ENCODE results near the gene FAM171A1. TPM values are rescaled to one million over a fixed set of nuclear protein-coding genes. Genes with fewer than 3 reads are reported as not detected.
"Not testable (repeated sequence)": the region's sequence is repeated elsewhere in the genome, so short reads cannot be mapped to it uniquely, and the experiment has no call there.

FAM171A1 gene
- 10 to 100 TPM; 28.7 to 42.1 TPM for total RNA-seq
- polyA plus RNA-seq (ENCODE audit: insufficient read length in 2 of 2) = 10 to 100 TPM; 70.8 to 74.9 TPM
- long read RNA-seq, donor 1, transcript FAM171A1-201 (8 exons, 3,952 nt) = major isoform, 17 of 22 reads
- long read RNA-seq, donor 1, partial matches to known transcripts = 5 of 22 reads
- long read RNA-seq, donor 1, other reads (novel, unspliced or antisense) = 0 of 22 reads
- long read RNA-seq, donor 2, transcript FAM171A1-201 (8 exons, 3,952 nt) = major isoform, 5 of 5 reads
- long read RNA-seq, donor 2, partial matches to known transcripts = 0 of 5 reads
- long read RNA-seq, donor 2, other reads (novel, unspliced or antisense) = 0 of 5 reads
- long read RNA-seq, donor 3, partial matches to known transcripts = 28 of 31 reads
- long read RNA-seq, donor 3, other reads (novel, unspliced or antisense) = 0 of 31 reads
- long read RNA-seq, donor 4, transcript FAM171A1-201 (8 exons, 3,952 nt) = major isoform, 7 of 7 reads
- long read RNA-seq, donor 4, partial matches to known transcripts = 0 of 7 reads
- long read RNA-seq, donor 4, other reads (novel, unspliced or antisense) = 0 of 7 reads

DNA sequence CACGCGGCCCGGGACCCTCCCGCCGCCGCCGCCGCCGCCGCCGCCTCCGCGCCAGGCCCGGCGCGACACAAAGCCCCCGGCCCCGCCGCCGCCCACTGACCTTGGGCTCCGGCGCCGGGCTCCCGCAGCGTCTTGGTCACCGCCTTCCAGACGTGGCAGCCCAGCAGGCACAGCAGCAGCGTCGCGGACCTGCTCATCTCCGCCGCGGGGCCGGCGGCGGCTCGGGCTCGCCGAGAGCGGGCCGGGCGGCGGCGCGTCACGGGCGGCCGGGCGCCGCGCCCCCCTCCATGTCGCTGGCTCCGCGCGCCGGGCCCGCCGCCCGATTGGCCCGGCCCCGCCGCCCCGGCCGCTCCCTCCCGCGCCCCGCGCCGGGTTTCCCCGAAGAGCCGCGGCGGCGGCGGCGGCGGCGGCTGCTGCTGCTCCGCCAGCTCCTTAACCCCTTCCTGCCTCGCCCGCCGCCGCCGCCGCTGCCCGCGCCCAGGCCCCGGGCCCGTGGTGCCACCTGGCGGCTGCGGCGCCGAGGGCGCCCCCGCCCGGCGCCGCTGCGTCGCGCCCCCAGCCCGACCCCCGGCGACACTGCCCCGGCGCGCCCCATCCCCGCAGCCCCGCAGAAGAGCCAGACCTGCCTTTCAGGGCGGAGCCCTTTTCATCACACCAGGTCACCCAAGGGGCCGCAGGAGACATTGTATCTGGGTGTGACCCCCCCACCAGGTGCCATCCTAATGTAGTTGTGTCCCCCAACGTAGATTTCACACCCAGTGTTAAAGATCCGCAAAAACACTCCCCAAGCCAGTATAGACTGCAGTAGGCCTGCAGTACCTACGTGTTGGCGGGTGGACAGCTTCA lies at the start of gene FAM171A1:
TSS of gene FAM171A1 (minus strand) at position 434 of the 846 bp plus-strand sequence. CDS start at position 197, 237 bp downstream.
- Histone ChIP-seq H3K27me3 (ENCODE audit: control insufficient read depth, insufficient read depth, low read length) (no peaks in the 10 kb centered on the region), H3K36me3 (ENCODE audit: control insufficient read depth, insufficient read depth, low read length) (no peaks in the 10 kb centered on the region), H3K27ac (ENCODE audit: low read depth, low read length) (peak within 1 kb of the TSS; percentile 75), H3K4me3 (ENCODE audit: low read depth, low read length) (peak within 1 kb of the TSS; percentile 65), H3K9me3 (ENCODE audit: control insufficient read depth, insufficient read depth, low read length) (no peaks in the 10 kb centered on the region), H3K4me1 (ENCODE audit: control insufficient read depth, insufficient read depth, low read length) (peaks cover 5% of the 10 kb centered on the region)
- DNase-seq (ENCODE audit: low read depth in 4 of 6, low spot score in 6 of 6) = peak in 4 of 6 donors; percentile 59 to 90 (median 76)
- WGBS (ENCODE audit: insufficient coverage) = under 1% methylated on average over 111 of the region's 115 CpGs

DNA sequence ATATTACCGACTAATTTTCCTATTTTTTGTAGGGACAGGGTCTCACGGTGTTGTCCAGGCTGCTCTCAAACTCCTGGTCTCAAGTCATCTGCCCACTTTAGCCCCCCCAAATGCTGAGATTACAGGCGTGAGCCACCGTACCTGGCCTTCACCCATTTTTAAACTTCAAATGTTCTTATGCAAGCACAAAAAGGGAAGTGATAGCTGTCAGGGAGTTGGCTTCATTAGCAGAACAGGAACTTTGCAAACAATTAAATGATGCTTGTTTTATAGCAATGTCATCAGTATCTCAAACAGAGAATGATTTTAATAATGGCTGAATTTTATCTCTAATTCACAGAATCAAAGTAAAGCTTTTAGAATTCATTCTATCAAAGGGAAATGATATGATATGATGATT lies 49.8 kb upstream of the FAM171A1 start:
- Histone ChIP-seq H3K27me3 (ENCODE audit: control insufficient read depth, insufficient read depth, low read length) (no peaks in the 10 kb centered on the region), H3K9me3 (ENCODE audit: control insufficient read depth, insufficient read depth, low read length) (peaks cover 1% of the 10 kb centered on the region), H3K4me3 (ENCODE audit: low read depth, low read length) (no peak overlapping the region), H3K4me1 (ENCODE audit: control insufficient read depth, insufficient read depth, low read length) (no peaks in the 10 kb centered on the region), H3K27ac (ENCODE audit: low read depth, low read length) (no peak overlapping the region), H3K36me3 (ENCODE audit: control insufficient read depth, insufficient read depth, low read length) (no peaks in the 10 kb centered on the region)
- no peak for DNase-seq (ENCODE audit: low read depth in 4 of 6, low spot score in 6 of 6)
- WGBS (ENCODE audit: insufficient coverage) = 100% methylated on average over 2 of the region's 4 CpGs

DNA sequence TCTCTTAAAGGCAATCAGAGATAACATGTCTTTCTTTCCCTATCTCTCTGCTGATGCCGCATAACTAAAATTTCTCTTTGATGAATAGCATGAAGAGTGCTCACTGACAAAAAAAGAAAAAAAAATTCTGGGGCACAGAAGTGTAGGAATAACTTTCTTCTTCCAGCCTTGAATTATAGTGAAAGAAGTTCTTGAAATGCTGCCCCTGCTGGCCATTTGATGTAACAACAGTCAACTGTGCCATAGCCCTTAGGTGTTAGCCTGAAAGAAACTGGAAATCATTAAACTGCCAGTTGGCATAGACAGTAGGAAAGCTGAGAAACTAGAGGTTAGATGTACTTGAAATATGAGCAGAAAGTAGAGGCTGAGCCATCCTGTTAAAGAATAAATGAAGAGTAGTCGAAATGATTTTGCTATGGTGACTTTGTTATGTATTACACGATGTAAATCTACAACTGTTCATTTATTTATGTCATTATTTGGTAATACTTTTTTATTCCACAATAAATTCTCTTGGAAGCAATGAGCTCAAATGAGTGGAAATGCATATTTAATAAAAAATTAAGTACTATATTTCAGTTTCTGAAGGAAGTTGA lies 48.3 kb upstream of the FAM171A1 start:
- H3K36me3 ChIP-seq (ENCODE audit: control insufficient read depth, insufficient read depth, low read length) = no peaks in the 10 kb centered on the region
- DNase-seq (ENCODE audit: low read depth in 4 of 6, low spot score in 6 of 6) = peak in 2 of 6 donors; percentile 65 to 75
- H3K9me3 ChIP-seq (ENCODE audit: control insufficient read depth, insufficient read depth, low read length) = peaks cover 1% of the 10 kb centered on the region
- H3K27me3 ChIP-seq (ENCODE audit: control insufficient read depth, insufficient read depth, low read length) = no peaks in the 10 kb centered on the region
- no peaks in the 10 kb centered on the region for H3K4me1 ChIP-seq (ENCODE audit: control insufficient read depth, insufficient read depth, low read length)
- WGBS (ENCODE audit: insufficient coverage) = no CpG with 5 or more reads among the region's 3 CpGs
- no peak overlapping the region for H3K27ac ChIP-seq (ENCODE audit: low read depth, low read length)
- H3K4me3 ChIP-seq (ENCODE audit: low read depth, low read length) = no peak overlapping the region

DNA sequence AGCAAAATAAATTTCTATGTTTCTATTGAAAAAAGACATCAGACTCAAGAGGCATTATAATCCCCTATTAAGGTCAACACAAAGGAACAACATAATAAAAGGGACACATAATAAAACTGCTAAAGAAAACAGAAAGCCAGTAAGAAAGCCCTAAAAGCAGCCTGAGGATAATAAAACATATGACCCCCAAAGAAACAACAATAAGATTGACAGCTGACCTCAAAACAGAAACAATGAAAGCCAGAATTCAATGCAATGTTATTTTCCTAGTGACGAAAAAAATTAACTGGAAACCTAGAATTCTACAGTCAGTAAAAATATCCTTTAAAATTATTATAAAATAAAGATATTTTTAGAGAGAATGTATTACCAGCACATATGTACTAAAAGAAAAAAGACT lies 44.9 kb upstream of the FAM171A1 start:
- WGBS (ENCODE audit: insufficient coverage) = no CpG with 5 or more reads among the region's 1 CpG
- Histone ChIP-seq H3K9me3 (ENCODE audit: control insufficient read depth, insufficient read depth, low read length) (no peaks in the 10 kb centered on the region), H3K4me3 (ENCODE audit: low read depth, low read length) (no peak overlapping the region), H3K27ac (ENCODE audit: low read depth, low read length) (no peak overlapping the region), H3K4me1 (ENCODE audit: control insufficient read depth, insufficient read depth, low read length) (no peaks in the 10 kb centered on the region), H3K27me3 (ENCODE audit: control insufficient read depth, insufficient read depth, low read length) (no peaks in the 10 kb centered on the region), H3K36me3 (ENCODE audit: control insufficient read depth, insufficient read depth, low read length) (no peaks in the 10 kb centered on the region)
- DNase-seq (ENCODE audit: low read depth in 4 of 6, low spot score in 6 of 6) = no peak

DNA sequence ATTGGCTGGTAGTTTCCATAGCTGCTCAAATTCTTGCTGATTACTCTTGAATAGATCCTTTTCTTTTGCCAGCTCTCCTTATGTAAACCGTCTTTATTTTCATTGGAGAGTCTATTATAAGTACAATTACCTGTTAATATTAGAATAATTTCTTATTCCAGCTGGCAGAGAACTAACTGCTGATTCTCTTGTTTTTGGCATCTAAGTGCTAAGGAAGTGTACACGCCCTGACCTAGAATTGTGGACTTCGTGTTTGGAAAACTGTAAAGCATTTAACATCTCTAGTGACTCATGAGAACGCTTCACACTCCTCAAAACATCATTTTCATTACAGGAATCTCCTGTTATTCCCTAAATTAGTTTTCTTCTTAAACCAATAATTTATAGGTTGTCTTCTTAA lies 39.9 kb upstream of the FAM171A1 start:
- H3K27ac ChIP-seq (ENCODE audit: low read depth, low read length) = no peak overlapping the region
- no peak for DNase-seq (ENCODE audit: low read depth in 4 of 6, low spot score in 6 of 6)
- H3K27me3 ChIP-seq (ENCODE audit: control insufficient read depth, insufficient read depth, low read length) = no peaks in the 10 kb centered on the region
- H3K36me3 ChIP-seq (ENCODE audit: control insufficient read depth, insufficient read depth, low read length) = no peaks in the 10 kb centered on the region
- no peaks in the 10 kb centered on the region for H3K4me1 ChIP-seq (ENCODE audit: control insufficient read depth, insufficient read depth, low read length)
- H3K9me3 ChIP-seq (ENCODE audit: control insufficient read depth, insufficient read depth, low read length) = no peaks in the 10 kb centered on the region
- H3K4me3 ChIP-seq (ENCODE audit: low read depth, low read length) = no peak overlapping the region
- 79% methylated on average over 2 of the region's 4 CpGs for WGBS (ENCODE audit: insufficient coverage)

DNA sequence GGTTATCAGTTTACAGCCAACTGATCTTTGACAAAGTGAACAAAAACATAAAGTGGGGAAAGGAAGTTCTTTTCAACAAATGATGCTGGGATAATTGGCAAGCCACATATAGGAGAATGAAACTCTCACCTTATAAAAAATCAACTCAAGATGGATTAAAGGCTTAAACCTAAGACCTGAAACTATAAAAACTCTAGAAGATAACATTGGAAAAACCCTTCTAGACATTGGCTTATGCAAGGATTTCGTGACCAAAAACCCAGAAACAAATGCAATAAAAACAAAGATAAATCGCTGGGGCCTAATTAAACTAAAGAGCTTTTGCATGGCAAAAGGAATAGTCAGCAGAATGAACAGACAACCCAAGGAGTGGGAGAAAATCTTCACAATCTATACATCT lies 38.3 kb upstream of the FAM171A1 start:
- H3K27ac ChIP-seq (ENCODE audit: low read depth, low read length); H3K27me3 ChIP-seq (ENCODE audit: control insufficient read depth, insufficient read depth, low read length); DNase-seq (ENCODE audit: low read depth in 4 of 6, low spot score in 6 of 6); H3K9me3 ChIP-seq (ENCODE audit: control insufficient read depth, insufficient read depth, low read length); H3K36me3 ChIP-seq (ENCODE audit: control insufficient read depth, insufficient read depth, low read length); H3K4me1 ChIP-seq (ENCODE audit: control insufficient read depth, insufficient read depth, low read length); H3K4me3 ChIP-seq (ENCODE audit: low read depth, low read length): not testable (repeated sequence)
- WGBS (ENCODE audit: insufficient coverage) = 80% methylated on average over 2 of the region's 2 CpGs

DNA sequence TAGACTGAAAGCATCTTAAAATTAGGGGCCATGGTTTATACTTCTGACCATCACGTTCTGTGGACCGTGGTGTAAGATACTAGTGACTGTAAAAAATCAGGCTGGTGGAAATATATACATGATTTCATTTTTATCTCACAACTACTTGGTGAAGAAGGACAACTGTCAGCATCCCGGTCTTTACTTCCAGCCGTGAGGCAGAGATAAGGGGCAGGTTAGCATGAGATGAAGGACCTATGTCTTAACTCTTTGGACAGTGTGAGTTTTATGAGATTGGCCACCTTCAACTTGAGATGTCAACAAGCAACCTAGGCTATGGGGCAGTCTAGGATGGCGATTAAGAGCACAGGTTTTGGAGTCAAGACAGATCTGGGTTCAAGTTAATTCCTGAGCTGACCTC lies 37.5 kb upstream of the FAM171A1 start:
- H3K27ac ChIP-seq (ENCODE audit: low read depth, low read length) = no peak overlapping the region
- no peaks in the 10 kb centered on the region for H3K9me3 ChIP-seq (ENCODE audit: control insufficient read depth, insufficient read depth, low read length)
- no peaks in the 10 kb centered on the region for H3K36me3 ChIP-seq (ENCODE audit: control insufficient read depth, insufficient read depth, low read length)
- 94% methylated on average over 2 of the region's 5 CpGs for WGBS (ENCODE audit: insufficient coverage)
- DNase-seq (ENCODE audit: low read depth in 4 of 6, low spot score in 6 of 6) = no peak
- no peak overlapping the region for H3K4me3 ChIP-seq (ENCODE audit: low read depth, low read length)
- H3K27me3 ChIP-seq (ENCODE audit: control insufficient read depth, insufficient read depth, low read length) = no peaks in the 10 kb centered on the region
- H3K4me1 ChIP-seq (ENCODE audit: control insufficient read depth, insufficient read depth, low read length) = no peaks in the 10 kb centered on the region

DNA sequence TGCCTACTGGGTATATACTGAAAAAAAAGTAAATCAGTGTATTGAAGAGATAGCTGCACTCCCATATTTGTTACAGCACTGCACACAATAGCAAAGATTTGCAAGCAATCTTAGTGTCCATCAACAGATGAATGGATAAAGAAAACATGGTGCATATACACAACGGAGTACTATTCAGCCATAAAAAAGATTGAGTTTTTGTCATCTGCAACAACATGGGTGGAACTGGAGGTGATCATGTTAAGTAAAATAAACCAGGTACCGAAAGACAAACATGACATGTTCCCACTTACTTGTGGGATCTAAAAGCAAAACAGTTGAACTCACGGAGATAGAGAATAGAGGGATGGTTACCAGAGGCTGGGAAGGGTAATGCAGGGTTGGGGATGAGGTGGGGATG lies 34.2 kb upstream of the FAM171A1 start:
- Histone ChIP-seq H3K9me3 (ENCODE audit: control insufficient read depth, insufficient read depth, low read length) (no peaks in the 10 kb centered on the region), H3K4me3 (ENCODE audit: low read depth, low read length) (no peak overlapping the region), H3K27me3 (ENCODE audit: control insufficient read depth, insufficient read depth, low read length) (no peaks in the 10 kb centered on the region), H3K4me1 (ENCODE audit: control insufficient read depth, insufficient read depth, low read length) (no peaks in the 10 kb centered on the region), H3K36me3 (ENCODE audit: control insufficient read depth, insufficient read depth, low read length) (no peaks in the 10 kb centered on the region), H3K27ac (ENCODE audit: low read depth, low read length) (no peak overlapping the region)
- WGBS (ENCODE audit: insufficient coverage) = 100% methylated on average over 1 of the region's 3 CpGs
- DNase-seq (ENCODE audit: low read depth in 4 of 6, low spot score in 6 of 6) = no peak

DNA sequence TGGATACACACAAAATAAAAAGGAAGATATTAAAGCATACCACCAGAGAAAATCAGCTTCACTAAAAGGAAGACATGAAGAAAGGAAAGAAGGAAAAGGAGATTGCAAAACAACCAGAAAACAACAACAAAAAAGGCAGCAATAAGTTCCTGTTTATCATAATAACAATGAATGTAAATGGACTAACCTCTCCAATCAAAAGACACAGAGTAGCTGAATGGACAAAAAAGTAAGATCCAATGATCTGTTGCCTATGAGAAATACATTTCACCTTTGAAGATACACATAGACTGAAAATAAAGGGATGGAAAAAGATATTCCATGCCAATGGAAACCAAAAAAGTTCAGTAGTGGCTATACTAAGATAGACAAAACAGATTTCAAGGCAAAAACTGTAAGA lies 30.3 kb upstream of the FAM171A1 start:
- H3K36me3 ChIP-seq (ENCODE audit: control insufficient read depth, insufficient read depth, low read length) = no peaks in the 10 kb centered on the region
- H3K4me3 ChIP-seq (ENCODE audit: low read depth, low read length) = no peak overlapping the region
- DNase-seq (ENCODE audit: low read depth in 4 of 6, low spot score in 6 of 6) = no peak
- no peak overlapping the region for H3K27ac ChIP-seq (ENCODE audit: low read depth, low read length)
- no peaks in the 10 kb centered on the region for H3K9me3 ChIP-seq (ENCODE audit: control insufficient read depth, insufficient read depth, low read length)
- H3K27me3 ChIP-seq (ENCODE audit: control insufficient read depth, insufficient read depth, low read length) = no peaks in the 10 kb centered on the region
- H3K4me1 ChIP-seq (ENCODE audit: control insufficient read depth, insufficient read depth, low read length) = no peaks in the 10 kb centered on the region

Measured in spinal cord (tissue), 10 donors.